Left ventricle myocardium inferior (tissue), 1 donor: Measurements from ENCODE around the gene SAFB. TPM values are rescaled to one million over a fixed set of nuclear protein-coding genes. Genes with fewer than 3 reads are reported as not detected.

Source experiments
- DNase-seq: peaks from one replicate; pipeline ENCODE4 v3.0.0-alpha.2; 2020
- H3K27ac ChIP-seq: fragments of 200-600 bp; replicated peaks from 2 replicates; pipeline ENCODE4 v1.8.0; 2021
- H3K27me3 ChIP-seq: fragments of 200-600 bp; 2 replicates; pipeline ENCODE4 v1.8.0; 2021; ENCODE audit warnings: low read depth
- H3K36me3 ChIP-seq: fragments of 200-600 bp; 2 replicates; pipeline ENCODE4 v1.8.0; 2021
- H3K4me1 ChIP-seq: fragments of 200-600 bp; 2 replicates; pipeline ENCODE4 v1.8.0; 2021
- H3K4me3 ChIP-seq: fragments of 200-600 bp; 2 replicates; pipeline ENCODE4 v1.8.0; 2021; ENCODE audit warnings: mild to moderate bottlenecking, moderate library complexity
- H3K9me3 ChIP-seq: fragments of 200-600 bp; replicated peaks from 2 replicates; pipeline ENCODE4 v1.8.0; 2021
- intact Hi-C: fragments of 100-400 bp; cut with micrococcal nuclease; formaldehyde crosslinking; loops from one replicate; pipeline ENCODE4 v1.11.0; 2022
- total RNA-seq: library from RNA; stranded (reverse); fragmentation: NEBNext Ultra II Directional; extraction: Animal tissue kit (Norgen Biotek cat#: 25700); gene quantifications from one replicate; pipeline ENCODE4 v1.2.1, GENCODE V29; 2021
- TF ChIP-seq, protein P1 (sequence below): fragments of 200-600 bp; IDR thresholded peaks from 2 replicates; pipeline ENCODE4 v1.8.0; 2021; ENCODE audit warnings: antibody characterized with exemption, mild to moderate bottlenecking, borderline replicate concordance
- donor health status: DM: no; HTN: yes; CAD: no; lungs with severe emphysema.

Gene SAFB
- total RNA-seq, 1 donor from 2014 or later, result 54.6 TPM

DNA sequence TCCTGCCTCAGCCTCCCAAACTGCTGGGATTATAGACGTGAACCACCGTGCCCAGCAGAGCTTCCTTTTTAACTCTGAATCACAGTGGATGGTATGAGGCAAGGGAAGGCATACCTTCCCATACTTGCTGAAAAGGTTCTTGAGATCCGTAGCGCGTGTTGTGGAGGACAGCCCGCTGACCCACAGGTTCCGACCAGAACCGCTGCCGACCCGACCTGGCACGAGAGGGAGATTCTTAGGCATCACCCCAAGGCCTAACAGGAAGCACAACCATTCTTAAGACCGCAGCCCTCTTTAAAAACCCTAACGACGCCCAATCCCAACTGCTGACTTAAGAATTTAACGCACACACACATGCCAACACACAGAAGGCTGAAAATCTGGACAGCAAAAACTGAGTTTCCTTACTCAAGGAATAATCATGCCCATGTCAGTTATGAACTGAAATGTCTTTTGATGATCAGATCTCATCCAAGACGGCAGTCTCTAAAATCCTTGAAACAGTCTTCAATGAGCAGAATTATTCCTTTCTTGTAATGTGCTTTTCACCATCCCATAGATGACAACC is 12.9 kb upstream of the SAFB start:
- Histone ChIP-seq H3K27me3 (no peaks in the 10 kb centered on the region), H3K27ac (no peak overlapping the region), H3K4me3 (no peak overlapping the region), H3K9me3 (no peaks in the 10 kb centered on the region), H3K36me3 (peaks cover 92% of the 10 kb centered on the region), H3K4me1 (peaks cover 28% of the 10 kb centered on the region)
- intact Hi-C loops, result no loop called here
- DNase-seq, result no peak
- TF ChIP-seq, protein P1, sequence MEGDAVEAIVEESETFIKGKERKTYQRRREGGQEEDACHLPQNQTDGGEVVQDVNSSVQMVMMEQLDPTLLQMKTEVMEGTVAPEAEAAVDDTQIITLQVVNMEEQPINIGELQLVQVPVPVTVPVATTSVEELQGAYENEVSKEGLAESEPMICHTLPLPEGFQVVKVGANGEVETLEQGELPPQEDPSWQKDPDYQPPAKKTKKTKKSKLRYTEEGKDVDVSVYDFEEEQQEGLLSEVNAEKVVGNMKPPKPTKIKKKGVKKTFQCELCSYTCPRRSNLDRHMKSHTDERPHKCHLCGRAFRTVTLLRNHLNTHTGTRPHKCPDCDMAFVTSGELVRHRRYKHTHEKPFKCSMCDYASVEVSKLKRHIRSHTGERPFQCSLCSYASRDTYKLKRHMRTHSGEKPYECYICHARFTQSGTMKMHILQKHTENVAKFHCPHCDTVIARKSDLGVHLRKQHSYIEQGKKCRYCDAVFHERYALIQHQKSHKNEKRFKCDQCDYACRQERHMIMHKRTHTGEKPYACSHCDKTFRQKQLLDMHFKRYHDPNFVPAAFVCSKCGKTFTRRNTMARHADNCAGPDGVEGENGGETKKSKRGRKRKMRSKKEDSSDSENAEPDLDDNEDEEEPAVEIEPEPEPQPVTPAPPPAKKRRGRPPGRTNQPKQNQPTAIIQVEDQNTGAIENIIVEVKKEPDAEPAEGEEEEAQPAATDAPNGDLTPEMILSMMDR, result no peak

DNA sequence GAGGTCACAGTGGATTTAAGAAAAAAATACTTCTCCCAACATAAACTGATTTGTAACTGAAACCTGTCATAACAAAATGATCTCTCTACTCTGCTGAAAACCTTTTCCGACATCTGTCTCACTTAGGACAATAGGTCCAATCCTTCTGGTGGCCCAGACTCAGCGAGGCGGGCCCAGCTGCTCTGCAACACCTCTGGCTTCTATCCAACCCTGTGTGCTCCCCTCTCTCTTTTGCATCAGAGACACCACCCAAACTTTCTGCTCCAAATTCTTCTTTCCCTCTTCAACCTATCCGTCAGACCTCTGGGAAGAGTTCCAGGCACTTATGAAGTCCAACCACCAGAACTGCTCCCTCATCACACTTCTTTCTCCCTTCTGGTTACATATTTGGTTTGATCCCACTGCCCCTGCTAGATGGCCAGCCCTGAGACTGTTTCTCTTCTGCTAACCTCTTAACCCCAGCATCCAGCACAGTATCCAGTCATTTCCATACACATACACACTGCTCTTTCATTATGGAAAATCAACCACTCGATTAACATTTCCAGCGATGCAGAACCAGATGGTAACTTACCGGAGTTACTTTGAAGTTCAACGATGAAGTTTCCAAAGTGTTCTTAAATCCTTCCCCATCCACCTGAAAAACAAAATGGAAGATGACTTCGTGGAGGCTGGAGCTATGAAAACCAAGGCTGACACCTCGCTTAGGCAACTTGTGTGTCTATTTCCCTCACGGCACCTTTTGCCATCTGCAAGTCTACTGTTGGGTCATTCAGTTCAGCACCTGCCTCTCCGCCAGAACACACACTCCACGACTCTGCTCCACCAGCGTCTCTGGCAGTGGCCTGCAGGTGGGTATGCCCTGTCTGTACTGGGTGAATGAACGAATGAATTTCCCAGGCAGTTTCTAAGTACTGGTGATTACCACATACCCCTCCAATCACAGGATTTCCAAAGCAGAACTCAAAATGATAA is 9.7 kb upstream of the SAFB start:
- H3K27ac ChIP-seq, result peak overlapping the region; percentile 18
- H3K4me1 ChIP-seq, result peaks cover 33% of the 10 kb centered on the region
- H3K36me3 ChIP-seq, result peaks cover 91% of the 10 kb centered on the region
- TF ChIP-seq, protein P1, result no peak
- no peak for DNase-seq
- no peak overlapping the region for H3K4me3 ChIP-seq
- intact Hi-C loops, result no loop called here
- H3K9me3 ChIP-seq, result no peaks in the 10 kb centered on the region
- no peaks in the 10 kb centered on the region for H3K27me3 ChIP-seq

DNA sequence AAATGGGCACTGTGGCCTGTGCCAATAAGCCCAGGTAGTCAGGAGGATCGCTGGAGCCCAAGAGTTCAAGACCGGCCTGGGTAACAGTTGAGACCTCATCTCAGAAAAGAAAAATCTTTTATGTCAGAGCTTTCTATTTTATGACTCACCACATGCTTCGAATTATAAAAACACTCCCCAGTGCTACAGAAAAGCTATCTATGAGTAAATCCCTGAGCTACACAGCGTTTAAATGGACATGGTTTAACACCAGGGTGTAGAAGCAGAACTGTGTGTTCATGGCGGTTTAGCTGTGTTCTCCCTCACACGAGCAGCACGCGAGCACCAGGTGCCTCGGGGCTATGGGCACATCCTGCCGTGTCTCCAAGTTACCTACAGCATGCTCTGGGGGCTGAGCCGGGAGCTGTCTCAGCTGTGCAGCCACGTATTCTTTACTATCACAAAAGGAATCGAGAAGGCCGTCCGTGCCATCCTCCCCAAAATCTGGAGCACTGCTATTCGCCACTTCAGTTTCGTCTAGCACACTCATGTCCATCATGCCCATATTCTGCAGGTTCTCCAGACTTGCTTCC is 7.0 kb upstream of the SAFB start:
- H3K4me3 ChIP-seq, result no peak overlapping the region
- TF ChIP-seq, protein P1, result no peak

DNA sequence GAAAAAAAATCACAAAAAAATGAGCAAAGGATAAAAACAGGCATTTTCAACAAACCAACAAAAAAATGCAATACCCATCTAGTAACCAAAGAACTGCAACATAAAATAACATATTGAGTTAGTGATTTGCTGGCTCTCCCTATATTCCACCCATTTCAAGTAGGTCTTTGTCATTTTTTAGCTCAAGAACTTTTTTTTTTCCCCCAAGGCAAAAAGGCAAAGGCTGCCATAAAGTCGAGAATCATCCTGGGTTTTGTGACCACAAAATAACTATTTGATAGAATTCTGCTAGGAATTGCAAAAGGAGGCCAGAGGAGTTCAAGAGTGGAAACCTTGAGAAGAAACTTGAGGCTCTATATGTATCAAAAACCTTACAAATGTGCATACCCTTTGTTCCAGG is 5.8 kb upstream of the SAFB start:
- intact Hi-C loops, result no loop called here
- DNase-seq, result no peak
- Histone ChIP-seq H3K27me3 (no peaks in the 10 kb centered on the region), H3K9me3 (no peaks in the 10 kb centered on the region), H3K27ac (no peak overlapping the region), H3K36me3 (peaks cover 87% of the 10 kb centered on the region), H3K4me1 (peaks cover 68% of the 10 kb centered on the region), H3K4me3 (no peak overlapping the region)
- TF ChIP-seq, protein P1, result no peak

More for the DNA sequence above, 7.0 kb upstream of the SAFB start:
- Histone ChIP-seq H3K36me3 (peaks cover 89% of the 10 kb centered on the region), H3K4me1 (peaks cover 58% of the 10 kb centered on the region), H3K27ac (no peak overlapping the region), H3K27me3 (no peaks in the 10 kb centered on the region), H3K9me3 (no peaks in the 10 kb centered on the region)
- intact Hi-C loops, result no loop called here
- no peak for DNase-seq

DNA sequence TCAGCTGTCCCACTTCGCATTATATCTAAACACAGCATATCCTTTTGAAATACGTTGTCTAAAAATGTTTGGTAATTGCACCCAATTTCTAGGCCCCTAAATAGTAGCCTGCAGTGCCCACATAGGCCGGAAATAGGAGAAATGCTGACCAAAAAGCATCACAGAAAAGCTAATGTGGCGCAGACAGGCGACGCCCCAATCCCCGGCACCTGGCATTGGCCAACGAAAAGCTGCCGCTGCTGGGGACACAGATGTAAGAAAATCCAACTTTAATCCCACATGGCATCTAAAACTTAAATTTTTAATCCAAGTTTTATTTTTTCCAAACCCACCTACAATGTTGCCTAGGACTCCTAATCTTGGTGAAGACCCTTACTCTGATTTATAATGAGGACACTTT is 4.3 kb upstream of the SAFB start:
- TF ChIP-seq, protein P1, result no peak
- Histone ChIP-seq H3K27me3 (no peaks in the 10 kb centered on the region), H3K9me3 (no peaks in the 10 kb centered on the region), H3K36me3 (peaks cover 72% of the 10 kb centered on the region), H3K4me3 (peak overlapping the region; percentile 15), H3K4me1 (peaks cover 64% of the 10 kb centered on the region), H3K27ac (peak overlapping the region; percentile 21)
- intact Hi-C loops, result no loop called here
- DNase-seq, result no peak
